ENCODE measurements around the gene NTMT2.

Gene NTMT2

DNA sequence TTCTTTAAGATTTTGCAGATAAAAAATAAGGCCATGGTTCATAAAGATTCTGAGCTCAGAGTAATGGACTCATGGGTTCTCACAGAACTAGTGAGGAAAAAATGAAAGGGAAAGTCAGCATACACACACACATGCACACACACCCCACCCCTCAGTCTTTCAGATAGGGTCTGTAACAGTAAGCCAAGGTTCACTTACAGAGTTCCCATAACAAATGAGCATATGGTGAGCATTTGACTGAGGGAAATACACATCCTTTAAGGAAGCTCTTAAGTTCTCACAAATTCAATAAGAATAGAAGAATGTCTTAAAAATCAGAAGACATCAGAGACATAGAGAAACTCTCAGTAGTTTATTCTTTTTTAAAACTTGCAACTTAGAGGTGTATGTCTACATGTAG lies 57.9 kb downstream of the NTMT2 start:
- H3K9me3 ChIP-seq (ENCODE audit: control insufficient read depth in 2 of 2, low read length in 2 of 2) = no peaks in the 10 kb centered on the region
- no peaks in the 10 kb centered on the region for H3K27me3 ChIP-seq (ENCODE audit: control insufficient read depth in 2 of 2, insufficient read depth in 2 of 2, low read length in 2 of 2)
- H3K4me3 ChIP-seq (ENCODE audit: low read length in 2 of 2) = no peak overlapping the region
- H3K36me3 ChIP-seq (ENCODE audit: control insufficient read depth in 2 of 2, insufficient read depth in 2 of 2, low read length in 2 of 2) = no peaks in the 10 kb centered on the region
- no peak overlapping the region for H3K9ac ChIP-seq (ENCODE audit: low read depth in 1 of 2, low read length in 2 of 2)
- H3K4me1 ChIP-seq (ENCODE audit: control insufficient read depth in 2 of 2, insufficient read depth in 2 of 2, low read length in 2 of 2) = no peaks in the 10 kb centered on the region
- H3K27ac ChIP-seq (ENCODE audit: low read depth in 2 of 2, low read length in 2 of 2) = no peak overlapping the region

DNA sequence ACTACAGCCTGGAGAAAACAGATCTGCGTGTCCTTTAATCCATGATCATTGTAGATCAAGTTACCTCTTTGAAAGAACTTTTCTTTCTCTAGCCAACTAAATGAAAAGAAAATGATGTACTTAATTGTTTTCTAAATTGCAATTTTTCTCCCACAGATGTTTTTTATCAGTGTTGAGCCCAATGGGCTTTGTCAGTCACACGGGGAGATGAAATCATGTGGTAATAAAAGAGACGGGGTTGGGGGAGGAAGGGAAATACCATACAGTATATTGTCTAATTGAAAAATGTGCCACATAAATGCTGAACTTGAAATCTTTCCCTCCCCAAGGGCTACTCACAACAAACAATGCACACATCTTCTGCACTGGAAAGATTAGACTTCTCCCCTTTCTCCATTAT lies 58.4 kb downstream of the NTMT2 start:
- Histone ChIP-seq H3K4me1 (ENCODE audit: control insufficient read depth in 2 of 2, insufficient read depth in 2 of 2, low read length in 2 of 2) (no peaks in the 10 kb centered on the region), H3K9ac (ENCODE audit: low read depth in 1 of 2, low read length in 2 of 2) (no peak overlapping the region), H3K27ac (ENCODE audit: low read depth in 2 of 2, low read length in 2 of 2) (no peak overlapping the region)

DNA sequence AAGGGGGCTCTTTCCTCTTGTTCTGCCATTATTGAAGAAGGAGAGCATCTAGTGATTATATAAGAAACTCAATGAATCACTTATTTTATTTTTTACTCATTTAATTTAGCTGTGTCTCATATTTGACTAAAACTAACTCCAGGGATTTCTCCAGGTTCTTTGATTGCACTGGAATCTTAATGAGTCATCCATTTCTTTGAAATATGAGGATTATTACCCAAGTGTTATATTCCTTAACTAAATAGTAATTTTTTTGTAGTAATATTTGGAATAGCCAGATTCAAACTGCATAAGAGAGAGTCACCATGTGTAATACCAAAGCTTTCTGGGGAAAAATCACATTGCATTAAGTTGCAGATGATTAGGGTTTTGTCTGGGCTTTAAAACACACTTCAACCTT lies 59.5 kb downstream of the NTMT2 start:
- Histone ChIP-seq H3K27me3 (ENCODE audit: control insufficient read depth in 2 of 2, insufficient read depth in 2 of 2, low read length in 2 of 2) (no peaks in the 10 kb centered on the region), H3K4me3 (ENCODE audit: low read length in 2 of 2) (no peak overlapping the region), H3K36me3 (ENCODE audit: control insufficient read depth in 2 of 2, insufficient read depth in 2 of 2, low read length in 2 of 2) (no peaks in the 10 kb centered on the region), H3K9me3 (ENCODE audit: control insufficient read depth in 2 of 2, low read length in 2 of 2) (no peaks in the 10 kb centered on the region), H3K4me1 (ENCODE audit: control insufficient read depth in 2 of 2, insufficient read depth in 2 of 2, low read length in 2 of 2) (no peaks in the 10 kb centered on the region), H3K9ac (ENCODE audit: low read depth in 1 of 2, low read length in 2 of 2) (no peak overlapping the region), H3K27ac (ENCODE audit: low read depth in 2 of 2, low read length in 2 of 2) (no peak overlapping the region)

More for the DNA sequence above, 58.4 kb downstream of the NTMT2 start:
- no peaks in the 10 kb centered on the region for H3K36me3 ChIP-seq (ENCODE audit: control insufficient read depth in 2 of 2, insufficient read depth in 2 of 2, low read length in 2 of 2)
- H3K4me3 ChIP-seq (ENCODE audit: low read length in 2 of 2) = no peak overlapping the region
- no peaks in the 10 kb centered on the region for H3K27me3 ChIP-seq (ENCODE audit: control insufficient read depth in 2 of 2, insufficient read depth in 2 of 2, low read length in 2 of 2)
- no peaks in the 10 kb centered on the region for H3K9me3 ChIP-seq (ENCODE audit: control insufficient read depth in 2 of 2, low read length in 2 of 2)

DNA sequence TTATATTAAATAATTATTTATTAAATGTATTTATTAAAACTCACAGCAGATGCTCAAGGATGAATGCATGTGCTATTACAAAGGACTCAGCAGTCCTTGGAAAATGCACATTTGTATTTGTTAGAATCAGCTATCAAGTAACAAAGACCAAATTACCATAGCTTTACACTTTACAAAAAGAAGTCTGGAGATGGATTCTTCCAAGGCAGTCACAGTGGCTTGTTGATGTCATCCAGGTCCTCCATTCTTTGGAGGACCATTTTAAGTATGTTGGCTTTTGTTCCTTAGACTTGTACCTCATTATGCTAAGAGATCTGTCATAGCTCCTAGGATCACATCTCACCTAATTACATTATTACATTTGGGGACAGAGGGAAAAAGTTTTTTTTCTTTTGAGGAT lies 63.4 kb downstream of the NTMT2 start:
- H3K4me3 ChIP-seq (ENCODE audit: low read length in 2 of 2) = no peak overlapping the region
- H3K9ac ChIP-seq (ENCODE audit: low read depth in 1 of 2, low read length in 2 of 2) = no peak overlapping the region
- H3K4me1 ChIP-seq (ENCODE audit: control insufficient read depth in 2 of 2, insufficient read depth in 2 of 2, low read length in 2 of 2) = no peaks in the 10 kb centered on the region
- no peaks in the 10 kb centered on the region for H3K9me3 ChIP-seq (ENCODE audit: control insufficient read depth in 2 of 2, low read length in 2 of 2)
- no peaks in the 10 kb centered on the region for H3K27me3 ChIP-seq (ENCODE audit: control insufficient read depth in 2 of 2, insufficient read depth in 2 of 2, low read length in 2 of 2)
- no peaks in the 10 kb centered on the region for H3K36me3 ChIP-seq (ENCODE audit: control insufficient read depth in 2 of 2, insufficient read depth in 2 of 2, low read length in 2 of 2)
- no peak overlapping the region for H3K27ac ChIP-seq (ENCODE audit: low read depth in 2 of 2, low read length in 2 of 2)

DNA sequence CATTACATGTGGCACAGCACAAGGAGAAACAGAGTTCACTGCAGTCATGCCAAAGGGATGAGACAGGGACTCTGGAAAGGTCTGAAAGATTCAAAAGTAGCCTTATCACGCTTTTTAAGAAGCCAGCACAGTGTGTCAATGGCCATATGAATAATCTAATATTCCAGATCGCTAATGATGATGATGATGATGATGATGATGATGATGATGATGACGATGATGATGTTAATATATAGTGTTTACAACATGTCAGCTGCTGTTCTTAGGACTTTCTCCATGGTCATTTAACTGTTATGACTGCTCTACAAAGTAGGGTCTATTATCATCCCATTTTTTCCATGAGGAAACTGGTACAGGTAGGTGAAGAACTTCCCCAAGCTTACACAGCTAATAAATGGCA lies 64.4 kb downstream of the NTMT2 start:
- no peaks in the 10 kb centered on the region for H3K36me3 ChIP-seq (ENCODE audit: control insufficient read depth in 2 of 2, insufficient read depth in 2 of 2, low read length in 2 of 2)
- H3K9ac ChIP-seq (ENCODE audit: low read depth in 1 of 2, low read length in 2 of 2) = no peak overlapping the region
- H3K27me3 ChIP-seq (ENCODE audit: control insufficient read depth in 2 of 2, insufficient read depth in 2 of 2, low read length in 2 of 2) = no peaks in the 10 kb centered on the region

DNA sequence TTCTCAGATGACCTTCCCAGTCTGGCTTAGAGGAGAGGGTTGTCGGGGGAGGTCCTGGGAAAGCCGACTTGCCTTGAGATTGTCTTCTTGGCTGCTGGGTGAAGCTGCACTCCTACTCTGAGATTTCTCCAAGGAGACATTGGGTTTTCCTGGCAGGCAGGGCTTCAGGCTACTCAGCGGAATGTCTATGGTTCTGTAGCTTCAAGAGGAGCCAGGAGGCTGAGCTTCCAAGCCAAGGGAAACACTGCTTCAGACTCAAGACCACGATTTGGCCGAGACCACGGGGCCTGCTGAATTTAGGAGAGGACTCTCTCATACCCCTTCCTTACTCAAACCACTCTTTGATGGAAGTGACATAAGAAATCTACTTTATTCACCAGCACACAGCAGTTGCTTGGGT lies 67.8 kb downstream of the NTMT2 start:
- no peaks in the 10 kb centered on the region for H3K9me3 ChIP-seq (ENCODE audit: control insufficient read depth in 2 of 2, low read length in 2 of 2)
- H3K4me1 ChIP-seq (ENCODE audit: control insufficient read depth in 2 of 2, insufficient read depth in 2 of 2, low read length in 2 of 2) = no peaks in the 10 kb centered on the region
- no peak overlapping the region for H3K4me3 ChIP-seq (ENCODE audit: low read length in 2 of 2)
- no peaks in the 10 kb centered on the region for H3K36me3 ChIP-seq (ENCODE audit: control insufficient read depth in 2 of 2, insufficient read depth in 2 of 2, low read length in 2 of 2)
- no peak overlapping the region for H3K27ac ChIP-seq (ENCODE audit: low read depth in 2 of 2, low read length in 2 of 2)
- H3K9ac ChIP-seq (ENCODE audit: low read depth in 1 of 2, low read length in 2 of 2) = no peak overlapping the region
- no peaks in the 10 kb centered on the region for H3K27me3 ChIP-seq (ENCODE audit: control insufficient read depth in 2 of 2, insufficient read depth in 2 of 2, low read length in 2 of 2)

More for the DNA sequence above, 64.4 kb downstream of the NTMT2 start:
- H3K4me1 ChIP-seq (ENCODE audit: control insufficient read depth in 2 of 2, insufficient read depth in 2 of 2, low read length in 2 of 2) = no peaks in the 10 kb centered on the region
- H3K27ac ChIP-seq (ENCODE audit: low read depth in 2 of 2, low read length in 2 of 2) = no peak overlapping the region
- H3K9me3 ChIP-seq (ENCODE audit: control insufficient read depth in 2 of 2, low read length in 2 of 2) = no peaks in the 10 kb centered on the region
- H3K4me3 ChIP-seq (ENCODE audit: low read length in 2 of 2) = no peak overlapping the region

DNA sequence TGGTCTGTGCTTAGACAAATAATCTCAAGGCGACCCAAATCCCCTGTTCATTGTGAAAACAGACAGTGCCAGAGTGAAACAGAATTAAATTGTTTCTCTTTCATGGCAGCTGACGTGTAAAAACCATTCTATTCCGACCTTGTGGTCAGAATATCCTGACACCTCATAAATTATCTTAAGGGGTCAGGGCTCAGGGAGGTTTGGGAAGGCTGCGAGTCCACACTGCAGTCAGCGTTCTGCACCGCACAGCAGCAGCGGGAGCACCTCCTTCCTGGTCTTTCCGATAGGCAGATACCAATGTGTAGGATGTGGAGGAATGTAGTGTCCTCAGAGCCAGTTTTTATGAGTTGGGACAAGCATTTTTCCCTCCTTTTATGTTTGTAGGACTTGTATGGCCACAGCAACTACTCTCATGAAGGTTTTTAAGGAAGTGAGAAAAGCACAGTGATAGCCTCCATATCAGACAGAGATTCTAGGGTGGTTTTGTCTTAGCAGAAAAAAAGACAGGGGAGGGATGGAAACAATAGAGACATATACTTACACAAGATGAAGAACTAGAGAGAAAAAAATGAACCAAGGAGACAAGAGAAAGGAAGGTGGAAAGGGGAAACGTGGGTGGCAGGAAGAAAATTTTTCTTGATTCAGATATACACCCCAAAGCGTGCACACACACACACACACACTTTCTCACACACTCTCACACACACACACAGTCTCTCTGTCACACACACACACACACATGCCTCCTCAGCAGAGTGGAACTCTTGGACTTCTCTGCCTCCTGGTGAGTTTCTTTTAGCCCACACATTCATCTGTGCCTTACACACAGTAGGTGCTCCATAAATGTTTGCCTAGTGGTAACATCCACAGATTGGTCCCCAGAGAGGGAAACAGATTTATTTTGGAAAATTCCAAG lies 68.6 kb downstream of the NTMT2 start:
- no peak overlapping the region for H3K27ac ChIP-seq (ENCODE audit: low read depth in 2 of 2, low read length in 2 of 2)
- no peaks in the 10 kb centered on the region for H3K9me3 ChIP-seq (ENCODE audit: control insufficient read depth in 2 of 2, low read length in 2 of 2)
- H3K36me3 ChIP-seq (ENCODE audit: control insufficient read depth in 2 of 2, insufficient read depth in 2 of 2, low read length in 2 of 2) = no peaks in the 10 kb centered on the region
- H3K9ac ChIP-seq (ENCODE audit: low read depth in 1 of 2, low read length in 2 of 2) = no peak overlapping the region
- no peaks in the 10 kb centered on the region for H3K27me3 ChIP-seq (ENCODE audit: control insufficient read depth in 2 of 2, insufficient read depth in 2 of 2, low read length in 2 of 2)
- H3K4me3 ChIP-seq (ENCODE audit: low read length in 2 of 2) = no peak overlapping the region
- H3K4me1 ChIP-seq (ENCODE audit: control insufficient read depth in 2 of 2, insufficient read depth in 2 of 2, low read length in 2 of 2) = no peaks in the 10 kb centered on the region

DNA sequence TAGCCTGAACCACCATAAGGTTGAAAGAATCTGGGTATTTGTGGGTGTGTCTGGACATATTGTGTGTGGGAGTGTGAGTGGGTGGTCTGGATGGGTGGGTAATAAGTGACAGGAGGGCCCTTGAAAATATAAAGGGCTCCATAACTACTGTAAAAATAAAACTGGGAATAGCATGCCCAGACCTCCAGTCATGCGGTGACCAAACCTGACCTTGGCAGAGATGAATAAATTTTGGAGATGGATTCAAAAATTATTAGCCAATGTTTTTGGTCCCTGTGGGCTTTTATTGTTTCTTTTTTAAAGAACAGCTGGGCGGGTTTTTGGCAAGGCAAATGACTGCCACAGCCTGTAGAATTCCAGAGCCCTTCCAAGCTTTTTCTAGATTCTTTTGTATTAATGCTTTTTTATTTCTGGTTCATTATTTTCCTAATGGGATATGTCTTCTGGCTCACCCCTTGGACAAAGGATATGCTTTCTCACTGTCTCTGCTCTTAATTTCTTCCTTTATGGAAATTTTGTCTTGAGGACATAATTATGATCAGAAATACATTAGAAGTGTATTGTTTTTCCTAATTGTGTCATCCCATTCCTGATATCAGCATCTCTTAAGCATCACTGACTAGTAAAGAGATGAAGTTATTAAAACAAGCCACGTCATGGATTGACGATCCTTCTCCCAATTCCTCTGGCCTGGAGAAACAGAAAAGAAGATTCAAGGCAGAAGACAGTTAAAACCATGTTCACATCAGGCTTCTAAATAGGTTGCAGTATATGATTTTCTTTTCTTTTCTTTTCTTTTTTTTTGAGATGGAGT lies 69.5 kb downstream of the NTMT2 start:
- Histone ChIP-seq H3K9ac (ENCODE audit: low read depth in 1 of 2, low read length in 2 of 2) (no peak overlapping the region), H3K27me3 (ENCODE audit: control insufficient read depth in 2 of 2, insufficient read depth in 2 of 2, low read length in 2 of 2) (no peaks in the 10 kb centered on the region), H3K4me1 (ENCODE audit: control insufficient read depth in 2 of 2, insufficient read depth in 2 of 2, low read length in 2 of 2) (no peaks in the 10 kb centered on the region), H3K9me3 (ENCODE audit: control insufficient read depth in 2 of 2, low read length in 2 of 2) (no peaks in the 10 kb centered on the region), H3K4me3 (ENCODE audit: low read length in 2 of 2) (no peak overlapping the region), H3K27ac (ENCODE audit: low read depth in 2 of 2, low read length in 2 of 2) (no peak overlapping the region), H3K36me3 (ENCODE audit: control insufficient read depth in 2 of 2, insufficient read depth in 2 of 2, low read length in 2 of 2) (no peaks in the 10 kb centered on the region)

DNA sequence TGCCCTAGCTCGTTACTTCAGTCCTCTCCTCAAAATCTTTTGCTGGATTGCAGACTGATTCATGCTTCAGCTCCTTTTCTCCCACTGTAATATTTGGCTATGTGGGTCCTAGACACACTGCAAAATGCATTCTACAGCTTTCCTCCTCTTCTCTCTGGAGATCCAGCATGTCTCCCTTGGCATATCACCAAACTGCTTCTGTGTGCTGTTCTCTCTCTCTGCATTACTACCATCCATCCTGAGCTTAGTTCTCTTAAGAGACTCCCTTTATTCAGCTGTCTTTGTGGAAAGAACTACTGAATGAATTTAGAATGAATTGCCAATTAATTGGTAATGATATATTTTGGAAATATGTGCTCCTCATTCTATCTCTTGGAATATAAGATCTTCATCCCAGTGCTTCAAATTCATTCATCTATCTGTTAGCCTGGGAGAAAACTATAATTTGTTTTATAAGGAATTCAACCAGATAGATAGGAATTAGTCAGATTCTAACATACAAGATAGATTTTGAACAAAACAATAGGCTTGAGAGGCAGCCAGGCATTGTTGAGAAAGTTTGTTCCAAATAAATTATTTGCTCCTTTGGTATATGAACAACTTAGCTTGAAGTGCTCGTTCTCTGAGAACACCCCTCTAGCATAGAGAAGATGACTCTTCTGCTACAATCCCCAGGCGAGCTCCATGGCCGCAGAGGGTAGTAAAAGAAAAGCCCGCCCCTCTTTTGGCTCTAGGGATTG lies 71.9 kb downstream of the NTMT2 start:
- Histone ChIP-seq H3K27me3 (ENCODE audit: control insufficient read depth in 2 of 2, insufficient read depth in 2 of 2, low read length in 2 of 2) (no peaks in the 10 kb centered on the region), H3K4me1 (ENCODE audit: control insufficient read depth in 2 of 2, insufficient read depth in 2 of 2, low read length in 2 of 2) (peaks cover 0 to 5% of the 10 kb centered on the region in 2 donors), H3K9ac (ENCODE audit: low read depth in 1 of 2, low read length in 2 of 2) (no peak overlapping the region), H3K27ac (ENCODE audit: low read depth in 2 of 2, low read length in 2 of 2) (no peak overlapping the region), H3K9me3 (ENCODE audit: control insufficient read depth in 2 of 2, low read length in 2 of 2) (no peaks in the 10 kb centered on the region), H3K36me3 (ENCODE audit: control insufficient read depth in 2 of 2, insufficient read depth in 2 of 2, low read length in 2 of 2) (no peaks in the 10 kb centered on the region), H3K4me3 (ENCODE audit: low read length in 2 of 2) (no peak overlapping the region)

DNA sequence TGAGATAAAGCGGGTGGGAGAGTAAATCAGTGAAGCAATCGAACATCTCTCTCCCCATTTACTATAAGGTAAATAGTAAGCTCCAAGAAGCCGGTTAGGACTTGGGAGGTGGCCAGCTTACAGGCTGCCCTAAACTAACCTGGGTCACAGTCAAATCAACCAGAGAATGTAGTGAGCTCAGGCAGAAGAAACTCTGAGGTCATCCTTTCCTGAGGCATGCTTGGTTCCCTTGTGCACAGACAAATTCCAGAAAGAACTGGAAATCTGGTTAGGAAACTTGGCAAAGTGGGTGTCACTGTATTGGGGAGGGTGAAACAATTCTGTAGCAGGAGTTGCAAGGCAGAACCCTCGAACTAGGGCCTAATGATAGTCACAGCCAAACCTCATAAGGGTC lies 72.5 kb downstream of the NTMT2 start:
- no peak overlapping the region for H3K27ac ChIP-seq (ENCODE audit: low read depth in 2 of 2, low read length in 2 of 2)
- H3K9me3 ChIP-seq (ENCODE audit: control insufficient read depth in 2 of 2, low read length in 2 of 2) = no peaks in the 10 kb centered on the region
- no peak overlapping the region for H3K4me3 ChIP-seq (ENCODE audit: low read length in 2 of 2)
- no peak overlapping the region for H3K9ac ChIP-seq (ENCODE audit: low read depth in 1 of 2, low read length in 2 of 2)
- peaks cover 0 to 5% of the 10 kb centered on the region in 2 donors for H3K4me1 ChIP-seq (ENCODE audit: control insufficient read depth in 2 of 2, insufficient read depth in 2 of 2, low read length in 2 of 2)
- H3K36me3 ChIP-seq (ENCODE audit: control insufficient read depth in 2 of 2, insufficient read depth in 2 of 2, low read length in 2 of 2) = no peaks in the 10 kb centered on the region
- H3K27me3 ChIP-seq (ENCODE audit: control insufficient read depth in 2 of 2, insufficient read depth in 2 of 2, low read length in 2 of 2) = no peaks in the 10 kb centered on the region

All from mucosa of rectum (tissue), 2 donors.